ENCODE data around the gene PTPN22.

Gene PTPN22

DNA sequence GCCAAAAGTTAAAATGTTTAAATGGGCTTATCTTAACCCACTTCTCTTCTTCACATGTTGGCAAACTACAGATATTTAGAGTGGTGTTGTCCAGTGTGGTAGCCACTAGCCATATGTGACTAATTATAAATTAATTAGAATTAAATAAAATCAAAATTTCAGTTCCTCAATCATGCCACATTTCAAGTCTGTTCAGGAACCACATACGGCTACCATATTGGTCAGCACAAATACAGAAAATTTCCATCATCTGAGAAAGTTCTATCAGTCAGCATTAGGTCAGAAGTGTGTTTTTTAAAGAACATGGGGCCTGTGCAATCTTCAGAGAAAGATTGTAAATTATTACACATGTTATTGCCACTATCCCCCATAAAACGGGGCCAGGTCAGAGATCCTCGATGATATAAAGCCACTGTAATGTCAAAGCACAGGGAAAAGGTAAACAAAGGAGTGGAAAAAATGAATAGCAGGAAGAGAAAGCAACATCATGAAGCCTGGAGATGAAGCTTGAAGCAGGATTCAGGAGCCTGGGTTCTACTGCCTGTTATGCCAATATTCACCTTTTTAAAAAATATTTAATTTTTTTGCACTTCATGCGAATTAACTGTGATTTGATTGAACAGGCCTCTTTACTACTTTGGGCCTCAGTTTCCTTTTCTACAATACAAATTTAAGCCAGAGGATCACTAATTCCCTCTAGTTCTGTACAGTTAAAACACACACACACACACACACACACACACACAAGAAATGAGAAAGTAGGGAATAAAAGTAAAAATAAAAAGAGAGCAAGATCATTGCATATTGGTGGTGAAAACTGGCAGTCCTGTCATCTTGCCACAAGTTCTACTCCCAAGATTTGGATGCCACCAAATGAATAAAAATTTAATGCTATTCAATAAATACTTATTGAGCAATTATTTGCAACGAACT is 61.6 kb downstream of the PTPN22 start:
- in situ Hi-C loops (cut with HindIII; ENCODE audit: low sequenced_read_pairs) = no loop called here
- TF ChIP-seq, protein P1, sequence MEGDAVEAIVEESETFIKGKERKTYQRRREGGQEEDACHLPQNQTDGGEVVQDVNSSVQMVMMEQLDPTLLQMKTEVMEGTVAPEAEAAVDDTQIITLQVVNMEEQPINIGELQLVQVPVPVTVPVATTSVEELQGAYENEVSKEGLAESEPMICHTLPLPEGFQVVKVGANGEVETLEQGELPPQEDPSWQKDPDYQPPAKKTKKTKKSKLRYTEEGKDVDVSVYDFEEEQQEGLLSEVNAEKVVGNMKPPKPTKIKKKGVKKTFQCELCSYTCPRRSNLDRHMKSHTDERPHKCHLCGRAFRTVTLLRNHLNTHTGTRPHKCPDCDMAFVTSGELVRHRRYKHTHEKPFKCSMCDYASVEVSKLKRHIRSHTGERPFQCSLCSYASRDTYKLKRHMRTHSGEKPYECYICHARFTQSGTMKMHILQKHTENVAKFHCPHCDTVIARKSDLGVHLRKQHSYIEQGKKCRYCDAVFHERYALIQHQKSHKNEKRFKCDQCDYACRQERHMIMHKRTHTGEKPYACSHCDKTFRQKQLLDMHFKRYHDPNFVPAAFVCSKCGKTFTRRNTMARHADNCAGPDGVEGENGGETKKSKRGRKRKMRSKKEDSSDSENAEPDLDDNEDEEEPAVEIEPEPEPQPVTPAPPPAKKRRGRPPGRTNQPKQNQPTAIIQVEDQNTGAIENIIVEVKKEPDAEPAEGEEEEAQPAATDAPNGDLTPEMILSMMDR (IDR thresholded peaks at IDR 0.05; ENCODE audit: low read depth, low read length, missing control alignments) = no peak
- DNase-seq (ENCODE audit: low read depth) = no peak
- H3K4me3 ChIP-seq (ENCODE audit: low read depth, low read length) = peak overlapping the region; percentile 65

DNA sequence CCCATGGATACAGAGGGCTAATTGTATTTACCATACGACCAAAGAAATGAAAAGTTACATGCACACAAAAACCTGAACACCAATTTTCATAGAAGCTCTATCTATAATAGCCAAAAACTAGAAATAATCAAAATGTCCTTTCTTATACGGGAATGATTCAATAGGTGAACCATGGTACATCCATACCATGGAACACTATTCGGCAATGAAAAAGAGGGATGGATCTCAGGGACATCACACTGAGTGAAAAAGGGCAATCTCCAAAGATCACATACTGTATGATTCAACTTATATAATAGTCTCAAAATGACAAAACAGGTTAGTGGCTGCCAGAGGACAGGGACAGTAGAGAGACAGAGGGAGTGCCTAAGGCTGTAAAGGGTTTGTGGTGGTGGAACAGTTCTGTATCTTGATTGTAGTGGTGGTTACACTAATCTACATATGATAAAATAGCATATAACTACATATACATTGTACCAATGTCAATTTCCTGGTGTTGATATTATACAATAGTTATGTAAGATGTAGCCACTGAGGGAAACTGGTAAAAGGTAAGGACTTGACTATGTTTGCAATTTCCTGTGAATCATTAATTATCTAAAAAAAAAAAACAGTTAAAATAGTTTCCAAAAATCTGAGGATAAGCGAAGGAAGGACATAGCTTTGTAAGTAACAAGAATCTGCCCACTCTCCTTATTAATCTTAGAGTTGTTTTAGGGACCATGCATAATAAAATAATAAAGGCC is 62.9 kb downstream of the PTPN22 start:
- H3K4me3 ChIP-seq (ENCODE audit: low read depth, low read length) = no peak overlapping the region
- DNase-seq (ENCODE audit: low read depth) = no peak
- TF ChIP-seq, protein P1 (IDR thresholded peaks at IDR 0.05; ENCODE audit: low read depth, low read length, missing control alignments) = no peak
- in situ Hi-C loops (cut with HindIII; ENCODE audit: low sequenced_read_pairs) = no loop called here

DNA sequence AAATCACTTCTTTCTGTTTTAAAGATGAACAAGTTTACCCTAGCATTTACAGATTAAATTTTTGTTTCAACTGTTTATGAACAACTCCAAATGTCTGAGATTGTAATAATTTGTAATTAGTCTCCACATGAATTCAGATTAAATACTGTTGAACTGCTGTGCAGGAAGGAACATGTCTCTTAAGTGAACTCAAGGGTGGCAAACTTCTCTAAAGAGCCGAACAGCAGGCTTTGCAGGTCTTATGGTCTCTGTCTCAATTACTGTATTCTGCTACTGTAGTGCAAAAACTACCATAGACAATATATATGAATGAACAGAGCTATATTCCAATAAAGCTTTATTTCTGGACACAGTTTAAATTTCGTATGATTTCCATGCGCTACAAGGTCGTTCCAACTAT is 65.9 kb downstream of the PTPN22 start:
- TF ChIP-seq, protein P1 (IDR thresholded peaks at IDR 0.05; ENCODE audit: low read depth, low read length, missing control alignments) = no peak
- H3K4me3 ChIP-seq (ENCODE audit: low read depth, low read length) = no peak overlapping the region
- in situ Hi-C loops (cut with HindIII; ENCODE audit: low sequenced_read_pairs) = no loop called here
- DNase-seq (ENCODE audit: low read depth) = no peak

DNA sequence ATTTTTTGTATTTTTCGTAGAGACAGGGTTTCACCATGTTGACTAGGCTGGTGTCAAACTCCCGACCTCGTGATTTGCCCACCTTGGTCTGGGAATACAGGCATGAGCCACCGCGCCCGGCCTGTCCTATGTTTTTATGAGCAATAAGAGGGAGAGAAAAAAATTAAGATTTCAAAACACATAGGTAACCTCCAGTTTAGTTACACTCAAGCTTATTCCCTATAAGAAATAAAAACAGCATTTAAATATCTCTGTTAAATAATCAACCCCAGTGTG is 66.3 kb downstream of the PTPN22 start:
- DNase-seq (ENCODE audit: low read depth) = no peak
- in situ Hi-C loops (cut with HindIII; ENCODE audit: low sequenced_read_pairs) = no loop called here
- TF ChIP-seq, protein P1 (IDR thresholded peaks at IDR 0.05; ENCODE audit: low read depth, low read length, missing control alignments) = no peak
- H3K4me3 ChIP-seq (ENCODE audit: low read depth, low read length) = no peak overlapping the region

DNA sequence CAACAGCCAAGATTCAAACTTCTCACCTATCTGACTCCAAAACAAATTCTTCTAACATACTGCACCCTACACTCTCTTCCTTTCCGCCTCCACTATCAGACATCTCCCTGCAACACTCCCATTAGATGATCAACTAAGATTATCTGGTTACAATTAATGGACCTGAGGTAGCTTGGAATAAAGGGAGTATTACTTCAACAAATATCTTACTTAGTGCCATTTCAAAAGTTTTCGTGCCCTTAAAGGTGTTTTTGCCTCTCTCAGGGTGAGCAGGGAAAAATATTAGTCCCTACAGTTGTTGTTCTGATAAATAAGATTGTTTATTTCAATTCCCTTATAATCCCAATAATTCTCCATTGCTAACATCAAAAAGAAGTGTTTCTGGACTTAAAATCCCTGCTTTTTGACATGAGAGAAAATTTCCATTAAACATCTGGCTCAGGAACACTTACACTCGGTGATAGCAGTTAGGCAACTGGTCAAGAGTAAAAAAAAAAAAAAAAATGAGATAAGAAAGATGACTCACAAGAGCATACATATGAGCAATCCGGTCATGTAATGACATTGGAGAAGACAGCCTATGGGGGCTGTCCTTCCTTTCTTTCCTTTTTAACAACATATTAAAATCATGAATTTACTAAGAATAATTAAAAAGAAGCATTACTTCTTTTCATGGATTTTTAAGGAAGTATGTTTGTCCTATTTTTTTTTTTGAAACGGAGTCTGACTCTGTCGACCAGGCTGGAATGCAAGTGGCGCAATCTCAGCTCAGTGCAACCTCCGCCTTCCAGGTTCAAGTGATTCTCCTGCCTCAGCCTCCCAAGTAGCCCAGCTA is 66.9 kb downstream of the PTPN22 start:
- H3K4me3 ChIP-seq (ENCODE audit: low read depth, low read length) = no peak overlapping the region
- TF ChIP-seq, protein P1 (IDR thresholded peaks at IDR 0.05; ENCODE audit: low read depth, low read length, missing control alignments) = no peak
- no peak for DNase-seq (ENCODE audit: low read depth)
- in situ Hi-C loops (cut with HindIII; ENCODE audit: low sequenced_read_pairs) = no loop called here

DNA sequence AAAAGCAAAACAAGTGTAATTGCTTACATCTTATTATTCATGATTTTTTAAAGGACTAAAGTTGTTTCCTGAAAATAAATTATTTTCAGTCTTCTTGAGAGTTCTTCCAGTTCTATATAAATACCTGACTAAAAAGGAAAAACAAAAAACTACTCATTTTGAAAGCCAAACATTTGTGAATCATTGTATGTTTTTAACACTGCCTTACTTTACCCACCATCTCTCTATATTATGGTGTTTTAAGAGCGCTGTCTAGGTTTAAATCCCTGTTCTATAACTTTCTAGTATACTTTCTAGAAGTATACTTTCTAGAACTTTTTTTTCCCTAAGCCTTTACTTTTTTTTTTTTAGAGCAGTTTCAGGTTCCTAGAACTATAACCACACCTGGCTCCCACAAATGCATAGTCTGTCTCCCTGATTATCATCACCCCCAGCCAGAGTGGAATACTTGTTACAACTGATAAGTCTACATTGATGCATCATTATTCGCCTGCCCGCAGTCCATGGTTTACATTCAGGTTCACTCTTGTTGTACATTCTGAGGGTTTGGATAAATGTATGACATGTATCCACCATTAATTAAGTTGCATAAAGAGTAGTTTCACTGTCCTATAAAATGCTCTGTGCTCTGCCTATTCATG is 69.0 kb downstream of the PTPN22 start:
- DNase-seq (ENCODE audit: low read depth) = no peak
- TF ChIP-seq, protein P1 (IDR thresholded peaks at IDR 0.05; ENCODE audit: low read depth, low read length, missing control alignments) = no peak
- H3K4me3 ChIP-seq (ENCODE audit: low read depth, low read length) = no peak overlapping the region
- in situ Hi-C loops (cut with HindIII; ENCODE audit: low sequenced_read_pairs) = no loop called here
